NCI-H2107 (cell line): ENCODE results near the gene RALY.

Source experiments
- DNase-seq: peaks from one replicate; lab custom pipeline; 2025; lab: John Stamatoyannopoulos, UW

The RALY gene

DNA sequence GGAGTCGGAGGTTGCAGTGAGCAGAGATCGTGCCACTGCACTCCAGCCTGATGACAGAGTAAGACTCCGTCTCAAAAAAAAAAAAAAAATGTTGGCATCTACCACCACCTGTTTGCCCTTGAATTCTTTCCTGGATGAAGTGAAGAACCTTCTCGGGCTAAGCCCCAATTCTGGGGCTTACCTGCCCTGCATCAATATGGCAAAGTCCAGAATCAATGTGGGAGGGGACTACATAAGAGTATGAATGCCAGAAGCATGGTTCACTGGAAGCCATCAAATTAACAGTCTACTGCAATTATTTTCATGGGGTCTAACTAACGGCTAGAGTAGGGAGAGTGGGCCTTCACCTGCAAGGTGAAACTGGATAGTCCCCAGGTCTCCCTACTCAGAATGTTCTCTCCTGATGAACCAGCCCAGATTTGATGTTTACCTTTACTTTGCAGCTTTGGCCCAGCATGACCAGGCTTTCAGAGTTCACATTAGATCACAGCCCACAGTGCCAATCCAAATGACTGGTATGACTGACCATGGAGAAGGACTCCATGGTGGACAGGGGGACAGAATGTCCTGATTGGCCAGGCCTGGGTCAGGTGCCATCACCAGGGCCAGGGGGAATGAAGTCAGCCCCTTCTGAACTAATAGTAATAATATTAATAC, 7.0 kb upstream of the RALY start:
- no peak for DNase-seq

DNA sequence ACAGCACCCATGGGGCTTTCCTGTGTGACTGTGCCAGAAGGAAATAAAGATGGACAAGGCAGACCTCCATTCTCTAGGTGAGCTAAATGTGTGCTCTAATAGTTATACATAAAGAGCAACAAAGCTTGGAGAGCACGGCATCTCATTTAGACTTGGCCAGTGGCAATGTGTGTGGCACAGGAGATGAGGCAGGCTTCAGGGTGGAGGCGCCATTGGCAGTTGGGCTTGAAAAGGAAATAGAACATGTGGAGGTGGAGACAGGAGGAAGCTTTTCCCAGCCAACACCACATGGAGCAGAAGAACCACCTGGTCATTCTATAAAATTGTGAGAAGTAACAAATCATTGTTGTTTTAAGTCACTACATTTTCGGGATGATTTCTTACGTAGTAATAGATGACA, 3.6 kb upstream of the RALY start:
- no peak for DNase-seq

DNA sequence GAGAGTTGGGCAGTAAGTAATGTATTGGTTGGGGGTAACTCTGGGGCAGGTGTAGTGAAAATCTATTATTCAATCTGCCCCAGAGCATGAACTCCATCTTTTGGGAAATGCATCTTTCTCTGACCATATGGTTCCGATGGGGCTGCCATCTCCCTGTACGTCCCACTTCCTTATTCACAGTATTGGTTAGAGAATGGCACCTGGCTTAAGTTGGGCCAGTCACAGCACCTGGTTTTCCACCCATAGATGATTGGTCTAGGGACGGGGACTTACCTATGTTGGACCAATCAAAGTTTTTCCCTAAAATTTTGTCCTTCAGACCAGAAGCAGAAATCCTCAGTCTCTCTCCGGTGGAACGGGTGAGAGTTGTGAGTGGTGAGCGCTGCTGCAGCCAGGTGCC, 2.2 kb upstream of the RALY start:
- DNase-seq = no peak

DNA sequence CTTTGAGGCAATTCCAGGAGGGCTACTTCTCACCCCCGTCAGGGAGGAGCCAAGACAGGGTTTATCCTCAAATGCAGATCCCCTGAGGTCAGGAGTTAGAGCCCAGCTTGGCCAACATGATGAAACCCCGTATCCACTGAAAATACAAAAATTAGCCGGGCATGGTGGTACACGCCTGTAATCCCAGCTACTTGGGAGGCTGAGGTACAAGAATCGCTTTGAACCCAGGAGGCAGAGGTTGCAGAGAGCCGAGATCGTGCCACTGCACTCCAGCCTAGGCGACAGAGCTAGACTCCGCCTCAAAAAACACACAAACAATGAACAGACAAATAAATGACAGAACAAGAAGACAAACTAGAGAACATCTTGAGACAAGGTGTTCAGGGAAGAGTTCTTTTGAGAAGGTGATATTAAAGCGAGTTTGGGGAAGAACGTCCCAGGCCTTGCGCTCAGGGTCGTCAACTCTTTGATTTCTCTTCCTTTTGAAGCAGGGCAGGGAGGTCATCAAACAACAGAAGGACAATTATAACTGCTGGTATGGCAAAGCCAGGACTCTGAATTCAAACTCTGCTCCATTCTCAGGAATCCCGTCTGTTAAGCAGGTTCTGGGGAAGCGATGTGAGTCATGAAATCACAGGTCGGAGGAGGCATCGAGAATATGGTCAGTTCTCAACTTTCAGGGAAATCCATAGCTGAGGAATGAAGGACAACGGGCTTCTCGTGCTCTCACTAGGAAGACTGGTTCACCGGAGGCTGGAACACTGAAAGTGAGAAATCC, 1.4 kb upstream of the RALY start:
- no peak for DNase-seq

DNA sequence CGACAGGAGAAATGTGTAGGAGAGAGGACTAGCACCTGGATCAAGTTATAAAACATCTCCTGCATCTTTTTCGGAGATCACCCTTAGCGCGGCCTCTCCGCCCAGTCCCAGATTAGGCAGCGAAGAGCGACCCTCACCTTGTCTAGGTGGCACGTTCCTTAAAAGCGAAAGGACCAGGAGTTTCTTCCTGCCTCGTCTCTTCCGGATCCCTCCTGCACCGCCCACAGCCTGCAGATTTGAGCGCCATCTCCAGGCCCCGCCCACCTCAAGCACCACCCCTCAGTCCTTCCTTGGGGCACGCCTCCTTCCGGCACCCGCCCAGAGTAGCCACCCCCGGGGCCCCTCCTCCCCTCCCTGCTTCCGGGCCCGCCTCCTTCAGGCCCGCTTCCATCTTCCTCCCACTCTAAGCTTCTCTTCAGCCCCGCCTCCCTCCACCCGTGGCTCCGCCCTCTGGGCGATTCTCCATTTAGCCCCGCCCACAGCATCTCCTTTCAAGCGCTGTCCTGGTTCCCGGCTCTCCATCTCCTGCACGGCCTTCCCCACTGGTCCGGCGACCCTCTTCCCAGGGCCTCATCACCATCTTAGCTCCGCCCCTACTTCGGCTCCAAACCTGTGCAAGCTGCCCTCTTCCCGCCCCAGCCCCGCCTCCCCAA, 662 bp upstream of the RALY start:
- DNase-seq = peak; percentile 83

DNA sequence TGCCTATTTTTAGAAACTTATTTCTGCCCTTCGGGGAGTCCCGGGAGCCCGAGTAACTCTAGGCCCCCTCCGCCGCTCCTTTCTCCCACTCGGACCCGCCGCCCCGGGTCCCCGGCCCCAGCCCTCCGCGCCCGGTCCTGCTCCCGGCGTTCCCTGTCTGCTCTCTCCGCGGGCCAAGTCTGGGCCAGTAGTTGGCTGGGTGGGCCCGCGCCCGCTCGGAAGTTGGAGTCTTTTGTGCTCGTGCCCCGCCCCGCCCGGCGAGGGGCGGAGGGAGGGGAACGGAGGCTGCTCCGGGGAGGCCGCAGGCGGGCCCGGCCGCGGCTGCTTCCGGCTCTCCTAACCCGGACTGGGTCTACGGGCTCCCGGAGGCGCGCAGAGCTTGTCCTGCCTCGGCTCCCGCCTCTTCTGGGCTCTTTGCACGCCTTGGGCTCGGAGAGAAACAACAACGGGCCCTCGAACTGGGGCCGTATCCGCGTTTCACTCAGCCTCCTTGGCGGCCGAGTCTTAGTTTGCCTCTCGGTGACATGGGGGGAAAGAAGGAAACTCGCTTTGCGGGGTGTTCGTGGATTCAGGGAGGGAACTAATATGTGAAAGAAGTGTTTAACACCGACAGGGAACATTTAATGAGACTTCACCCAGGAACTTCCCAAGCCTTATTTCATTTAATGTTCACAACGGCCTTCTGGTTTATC, 657 bp downstream of the RALY start:
- DNase-seq = peak; percentile 1

DNA sequence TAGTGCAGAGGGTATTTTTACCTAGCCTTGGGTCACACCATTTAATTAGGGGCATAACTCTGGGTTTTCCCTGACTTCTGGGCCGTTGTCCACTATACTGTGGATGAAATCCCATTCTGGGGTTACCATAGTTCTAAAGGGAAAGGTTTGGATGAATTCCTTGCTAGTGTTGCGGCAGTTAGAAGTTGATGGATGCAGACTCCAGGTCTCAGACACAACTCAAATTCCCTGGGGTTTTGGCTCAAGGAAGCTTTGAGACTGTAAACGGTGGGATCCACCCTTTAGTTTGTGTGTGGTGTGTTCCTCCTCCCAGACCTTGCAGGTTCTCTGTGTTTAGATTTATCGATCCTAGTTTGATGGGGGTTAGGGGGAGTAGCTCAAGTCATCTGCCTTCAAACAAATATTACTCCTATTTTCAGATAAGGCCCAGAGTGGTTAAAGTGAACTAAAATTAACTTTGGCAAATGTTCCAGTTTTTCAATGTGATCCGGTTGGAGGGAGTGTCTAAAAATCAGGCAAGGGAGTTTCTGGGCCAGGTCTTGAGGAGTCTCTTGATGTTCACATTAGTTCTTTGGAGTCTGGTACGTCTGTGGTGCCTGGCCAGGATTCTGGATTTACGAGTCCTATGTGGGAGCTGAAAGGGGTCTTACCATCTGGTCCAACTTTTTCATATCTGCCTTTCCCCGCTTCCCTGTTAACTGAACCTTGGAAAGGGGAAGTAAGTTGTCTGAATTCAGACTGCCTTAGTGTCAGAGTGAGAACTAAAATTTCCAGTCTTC, 1.5 kb downstream of the RALY start:
- no peak for DNase-seq

DNA sequence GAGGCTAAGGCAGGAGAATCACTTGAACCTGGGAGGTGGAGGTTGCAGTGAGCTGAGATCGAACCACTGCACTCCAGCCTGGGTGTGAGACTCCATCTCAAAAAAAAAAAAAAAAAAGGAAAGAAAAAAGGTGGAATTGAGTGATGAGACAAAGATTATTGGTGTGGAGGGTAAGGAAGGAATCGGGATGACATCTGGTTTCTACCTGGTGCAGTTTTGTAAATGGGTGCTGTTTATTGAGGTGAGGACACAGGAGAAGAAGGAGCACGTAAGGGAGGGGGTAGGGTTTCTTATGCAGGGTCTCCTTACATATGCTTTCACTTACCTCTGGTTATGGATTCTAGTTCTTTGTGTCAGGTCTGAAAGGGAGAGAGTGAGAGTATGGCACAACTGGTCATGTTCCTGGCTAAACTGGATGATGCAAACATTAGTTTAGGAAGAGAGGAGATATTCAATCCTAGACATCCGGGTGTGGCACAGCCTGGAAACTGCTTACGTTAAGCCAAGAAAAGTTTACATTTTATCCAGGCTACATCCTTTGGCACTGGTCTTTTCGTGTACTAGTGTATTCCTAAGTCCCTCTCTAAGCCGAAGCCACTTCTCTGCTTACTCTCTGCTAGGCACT, 5.4 kb downstream of the RALY start:
- DNase-seq = no peak

DNA sequence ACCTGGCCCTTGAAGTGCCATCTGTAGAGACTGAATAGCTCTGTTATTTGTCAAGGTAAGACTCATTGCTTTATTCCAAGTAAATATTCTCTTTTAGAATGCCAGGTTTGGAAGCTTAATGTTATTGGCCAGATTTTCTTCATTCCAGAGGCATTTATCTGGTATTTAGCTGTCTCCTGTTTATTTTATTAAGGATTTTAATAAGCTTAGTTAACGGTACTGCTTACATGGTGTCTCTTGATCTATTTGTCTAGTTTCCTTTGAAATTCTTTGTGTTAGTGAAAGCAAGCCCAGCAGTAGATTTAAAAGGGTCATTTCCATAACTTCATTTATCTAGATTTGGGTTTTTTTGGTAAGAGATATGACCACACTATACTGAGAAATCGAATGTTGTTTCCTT, 7.7 kb downstream of the RALY start:
- DNase-seq = no peak

DNA sequence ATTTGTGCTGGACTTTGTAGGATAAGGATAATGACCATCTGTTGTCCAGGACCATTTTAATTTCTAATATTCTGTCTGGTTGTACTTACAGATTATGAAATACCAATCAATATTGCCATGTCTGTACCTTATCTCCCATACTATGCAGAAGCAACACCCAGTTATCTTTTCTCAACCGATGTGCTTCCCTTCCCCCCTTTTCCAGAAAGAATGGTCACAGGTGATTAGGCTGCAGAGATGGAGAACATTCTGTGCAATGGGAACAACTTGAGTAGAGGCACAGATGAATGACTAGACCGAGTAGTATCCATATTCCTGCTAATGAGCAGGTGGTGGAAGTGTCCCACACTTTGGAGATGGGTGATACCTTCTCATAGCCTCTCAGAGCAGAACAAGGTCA, 10.5 kb downstream of the RALY start:
- no peak for DNase-seq

DNA sequence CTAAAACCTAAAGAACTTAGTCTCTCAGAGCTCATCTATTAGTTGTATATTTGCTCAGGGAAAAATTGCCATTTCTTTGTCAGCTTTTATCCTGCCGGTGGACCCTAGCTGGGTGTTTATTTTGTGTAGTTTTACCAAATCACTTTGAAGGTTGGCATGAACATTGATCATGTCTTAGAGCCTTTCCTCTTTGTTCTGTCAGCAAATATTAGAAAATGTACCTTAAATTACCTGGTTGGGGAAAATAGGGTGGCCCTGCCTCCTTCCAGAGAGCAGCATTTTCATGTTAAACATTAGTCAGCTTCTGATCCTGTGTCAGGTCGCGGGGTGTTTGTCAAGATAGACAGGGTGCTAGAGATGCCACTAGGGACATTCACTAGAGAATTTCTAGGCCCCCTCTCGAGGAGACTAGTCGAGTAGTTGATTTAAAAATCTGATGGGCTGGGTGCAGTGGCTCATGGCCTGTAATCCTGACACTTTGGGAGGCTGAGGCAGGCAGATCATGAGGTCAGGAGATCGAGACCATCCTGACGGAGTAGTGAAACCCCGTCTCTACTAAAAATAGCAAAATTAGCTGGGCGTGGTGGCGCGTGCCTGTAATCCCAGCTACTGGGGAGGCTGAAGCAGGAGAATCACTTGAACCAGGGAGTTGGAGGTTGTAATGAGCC, 11.2 kb downstream of the RALY start:
- no peak for DNase-seq

DNA sequence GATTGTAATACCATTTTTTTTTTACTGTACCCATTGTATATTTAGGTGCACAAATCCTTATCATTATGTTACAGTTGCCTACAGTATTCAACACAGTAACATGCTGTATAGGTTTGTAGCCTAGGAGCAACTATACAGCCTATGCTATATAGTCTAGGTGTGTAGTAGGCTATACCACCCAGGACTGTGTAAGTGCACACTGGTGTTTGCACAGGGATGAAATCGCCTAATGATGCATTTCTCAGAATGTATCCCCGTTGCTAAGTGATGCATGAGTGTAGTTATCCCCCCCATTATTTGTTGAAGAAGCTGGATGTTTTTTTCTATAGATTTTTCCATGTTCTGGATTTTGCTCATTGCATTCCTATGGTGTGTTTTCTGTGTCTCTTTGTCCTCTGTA, 12.9 kb downstream of the RALY start:
- DNase-seq = no peak

DNA sequence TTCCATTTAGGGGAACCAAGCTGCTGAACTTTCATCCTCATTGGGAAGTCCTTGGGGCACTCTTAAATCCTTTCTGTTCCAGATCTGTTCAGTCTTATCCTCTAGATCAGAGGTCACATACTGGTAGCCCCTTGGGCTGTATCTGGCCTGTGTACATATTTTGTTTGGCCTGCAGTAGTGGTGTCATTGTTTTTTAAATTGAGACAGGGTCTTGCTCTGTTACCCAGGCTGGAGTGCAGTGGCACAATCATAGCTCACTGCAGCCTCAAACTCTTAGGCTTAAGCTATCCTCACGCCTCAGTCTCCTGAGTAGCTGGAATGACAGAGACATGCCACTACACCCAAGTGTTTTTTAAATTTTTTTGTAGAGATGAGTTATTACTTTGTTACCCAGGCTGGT, 14.8 kb downstream of the RALY start:
- no peak for DNase-seq

DNA sequence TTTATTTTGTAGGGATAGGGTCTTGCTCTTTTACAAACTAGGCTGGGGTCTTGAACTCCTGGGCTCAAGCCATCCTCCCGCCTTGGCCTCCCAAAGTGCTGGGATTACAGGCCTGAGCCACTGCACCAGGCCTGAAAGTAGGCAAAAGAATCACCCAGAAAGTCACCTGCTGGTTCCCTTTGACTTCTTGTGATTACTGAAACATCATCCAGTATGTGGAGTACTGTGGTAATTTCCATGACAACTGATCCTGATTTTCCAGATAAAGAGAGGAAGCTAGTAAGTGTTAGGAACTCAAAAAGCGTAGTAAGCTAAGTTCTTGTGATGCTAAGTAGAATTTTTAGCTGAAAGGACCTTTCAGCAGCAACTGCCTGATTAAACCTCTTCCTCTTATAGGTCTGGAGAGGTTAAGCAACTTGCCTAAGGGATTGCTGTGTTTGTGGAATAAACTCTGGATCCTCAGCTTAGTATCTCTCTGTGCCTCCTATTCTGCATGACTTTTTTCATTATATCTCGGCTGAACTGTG, 16.8 kb downstream of the RALY start:
- no peak for DNase-seq

DNA sequence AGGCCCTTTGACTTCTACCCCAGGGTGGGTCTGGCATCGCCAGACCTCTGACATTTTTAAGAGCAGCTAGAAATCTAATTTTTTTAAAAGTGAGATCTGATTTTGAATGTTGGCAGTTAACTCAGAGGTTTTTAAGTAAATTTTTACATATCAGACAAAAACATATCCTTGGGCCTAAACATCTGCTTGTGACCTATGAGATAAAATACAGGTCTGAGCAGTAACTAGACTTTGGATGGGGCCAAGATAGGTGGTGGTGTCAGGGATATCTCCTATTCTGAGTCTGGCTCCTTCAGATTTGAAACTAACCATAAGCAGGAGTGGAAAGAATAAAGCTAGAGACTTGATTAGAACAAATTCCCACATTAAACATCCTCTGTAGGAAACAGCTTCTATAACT, 17.6 kb downstream of the RALY start:
- no peak for DNase-seq

DNA sequence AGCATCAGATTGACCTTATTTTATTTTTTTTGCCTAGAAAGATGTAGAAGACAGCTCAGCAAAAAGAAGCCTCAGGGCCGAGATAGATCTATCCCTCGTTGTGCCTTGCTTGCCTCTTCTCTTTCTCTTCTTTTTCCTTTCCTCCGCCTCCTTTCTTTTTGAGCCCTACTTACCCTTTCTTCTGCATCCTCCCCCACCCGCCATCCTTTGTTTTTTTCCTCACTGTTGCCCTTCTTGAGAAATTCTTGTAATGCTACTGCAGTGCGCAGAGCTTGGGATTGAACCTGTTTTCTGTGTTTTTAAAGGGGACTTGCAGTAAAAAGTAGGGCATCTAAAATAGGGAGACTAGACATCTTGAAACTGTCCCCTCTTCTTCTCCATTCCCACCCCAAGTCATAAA, 18.6 kb downstream of the RALY start:
- DNase-seq = no peak

DNA sequence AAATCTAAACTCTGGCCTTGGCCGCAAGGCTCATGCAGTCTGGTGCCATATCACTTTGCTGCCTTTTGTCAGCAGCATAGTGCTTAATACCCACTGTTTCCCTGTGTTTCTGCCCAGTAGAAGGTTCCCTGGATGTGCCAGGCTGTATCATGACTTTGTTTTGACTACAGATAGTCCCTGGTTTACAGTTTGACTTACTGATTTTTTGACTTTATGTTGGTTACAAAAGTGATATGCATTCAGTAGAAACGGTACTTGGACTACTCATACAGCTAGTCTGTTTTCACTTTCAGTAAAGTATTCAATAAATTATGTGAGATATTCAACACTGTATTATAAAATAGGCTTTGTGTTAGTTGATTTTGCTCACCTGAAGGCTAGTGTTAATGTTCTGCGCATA, 19.0 kb downstream of the RALY start:
- DNase-seq = no peak

DNA sequence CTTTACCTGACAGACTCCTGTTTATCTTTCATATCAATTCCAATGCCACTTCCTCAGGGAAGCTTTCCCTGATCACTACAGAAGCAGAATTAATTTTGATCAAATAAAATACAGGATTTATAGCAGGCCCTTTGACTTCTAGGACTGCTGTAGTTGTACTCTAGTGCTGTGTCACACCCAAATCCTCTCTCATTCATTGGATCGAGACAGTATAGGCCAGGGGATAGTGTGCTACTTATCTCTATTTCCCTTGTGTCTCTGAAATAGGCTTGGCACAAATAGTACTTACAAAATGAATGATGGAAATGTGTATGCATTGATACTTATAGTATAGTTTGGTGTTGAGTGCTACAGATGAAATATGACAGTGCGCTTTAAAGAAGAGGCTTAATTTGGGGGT, 19.8 kb downstream of the RALY start:
- no peak for DNase-seq

DNA sequence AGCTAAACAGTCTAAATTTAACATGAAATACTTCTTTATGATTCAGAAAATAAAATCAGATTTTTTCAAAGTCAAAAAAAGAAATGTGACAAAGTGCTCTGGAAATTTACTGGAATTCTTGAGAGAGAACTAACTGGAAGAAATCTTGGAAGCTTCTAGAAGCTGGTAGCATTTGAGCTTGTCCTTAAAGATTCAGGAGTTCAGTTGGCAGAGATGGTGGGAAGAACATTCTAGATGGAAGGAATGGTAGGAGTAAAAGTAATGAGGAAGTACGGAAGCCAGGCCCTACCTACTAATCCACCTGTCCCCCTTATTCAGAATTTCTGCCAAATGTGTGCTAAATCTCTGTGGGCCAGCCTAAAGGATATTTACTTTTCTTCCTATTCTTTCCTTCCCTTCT, 21.2 kb downstream of the RALY start:
- no peak for DNase-seq

DNA sequence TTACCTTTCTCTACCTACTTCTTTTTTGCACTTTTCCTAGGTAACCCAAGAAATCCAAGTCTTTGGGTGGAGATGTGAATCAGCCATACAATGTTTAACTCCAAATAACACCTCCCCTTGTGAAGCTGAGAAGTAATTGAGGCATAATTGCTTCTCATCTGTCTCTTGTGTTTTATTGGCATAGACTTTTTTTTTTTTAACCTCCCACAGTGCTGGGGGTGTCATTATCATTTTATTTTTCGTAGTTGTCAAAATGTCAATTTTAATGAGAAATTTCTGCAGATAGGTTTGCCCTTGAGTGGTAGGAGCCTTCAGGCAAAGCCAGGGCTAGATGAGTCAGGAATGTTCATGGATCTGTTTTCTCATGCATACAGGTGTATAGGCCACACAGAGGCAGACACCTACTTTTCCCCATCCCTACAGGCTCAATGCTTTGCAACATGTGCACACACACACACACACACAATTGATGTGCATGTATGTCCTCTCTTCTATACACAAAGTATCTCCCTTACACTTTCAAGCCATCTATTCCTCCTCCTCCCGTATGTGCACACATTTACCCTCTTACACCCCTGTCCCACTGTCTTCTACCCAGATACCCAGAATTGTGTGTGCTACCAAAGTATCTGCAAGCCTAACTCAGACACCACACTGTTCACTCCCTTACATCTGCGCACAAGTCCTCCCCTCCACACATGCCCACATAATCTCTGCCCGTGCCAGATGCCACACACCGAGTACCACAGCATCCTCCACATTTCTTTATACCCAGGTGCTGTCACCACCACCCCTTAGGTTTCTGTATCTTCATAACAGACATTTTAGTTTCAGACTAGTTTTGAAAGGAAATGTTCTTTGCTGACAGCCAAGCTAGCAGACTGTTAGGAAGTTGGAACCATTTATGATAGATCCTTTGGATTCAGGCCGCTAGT, 22.0 kb downstream of the RALY start:
- no peak for DNase-seq
